Spleen (tissue), 7 donors: ENCODE results near the gene VWF.

ENCODE experiments used
- POLR2A ChIP-seq, 3 donors: fragments of 450-650 bp; IDR thresholded peaks; one replicate each; pipeline ENCODE4 v1.5.1; 2017; ENCODE audit warnings: antibody characterized with exemption in 3 of 3, mild to moderate bottlenecking in 1 of 3
- TF ChIP-seq, protein P1 (sequence below), 11 experiments: fragments of 200-600 bp in 7 of 11; fragments of 450-650 bp in 4 of 11; sonication (generic) in 4 of 11; IDR thresholded peaks in 8 of 11; conservative IDR thresholded peaks in 3 of 11; 1 replicate in 7 of 11; 2 replicates in 4 of 11; pipeline versions ENCODE4 v1.4.0 to v1.8.0; 2016 to 2021; ENCODE audit warnings: antibody characterized with exemption in 11 of 11, inconsistent platforms in 4 of 11, mild to moderate bottlenecking in 1 of 11
- donor health status: DM: no; HTN: no; CAD: no; lungs with moderate emphysema.
- donor health status: DM: no; HTN: no; CAD: no.
- donor health status: DM: no; HTN: no; CAD: no.

DNA sequence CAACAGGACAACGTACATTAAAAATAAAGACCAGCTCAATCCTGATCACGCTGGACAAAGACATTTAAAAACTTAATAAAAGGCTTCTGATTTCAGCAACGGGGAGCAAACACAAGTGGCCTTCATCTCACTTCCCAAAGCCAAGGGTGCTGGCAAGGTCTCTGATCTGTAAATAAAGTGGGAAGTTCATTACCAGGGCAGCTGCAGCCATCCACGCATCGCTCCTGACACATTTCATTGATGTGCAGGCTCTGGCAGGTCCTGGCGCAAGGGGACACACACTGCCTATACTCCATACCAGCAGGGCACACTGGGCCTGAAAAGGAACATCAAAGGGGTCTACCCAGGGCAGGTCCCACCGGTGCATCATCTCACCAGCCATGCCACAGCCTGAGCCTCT lies 51.0 kb downstream of the VWF start:
- no peak for TF ChIP-seq POLR2A (IDR thresholded peaks at IDR 0.05)
- TF ChIP-seq, protein P1, sequence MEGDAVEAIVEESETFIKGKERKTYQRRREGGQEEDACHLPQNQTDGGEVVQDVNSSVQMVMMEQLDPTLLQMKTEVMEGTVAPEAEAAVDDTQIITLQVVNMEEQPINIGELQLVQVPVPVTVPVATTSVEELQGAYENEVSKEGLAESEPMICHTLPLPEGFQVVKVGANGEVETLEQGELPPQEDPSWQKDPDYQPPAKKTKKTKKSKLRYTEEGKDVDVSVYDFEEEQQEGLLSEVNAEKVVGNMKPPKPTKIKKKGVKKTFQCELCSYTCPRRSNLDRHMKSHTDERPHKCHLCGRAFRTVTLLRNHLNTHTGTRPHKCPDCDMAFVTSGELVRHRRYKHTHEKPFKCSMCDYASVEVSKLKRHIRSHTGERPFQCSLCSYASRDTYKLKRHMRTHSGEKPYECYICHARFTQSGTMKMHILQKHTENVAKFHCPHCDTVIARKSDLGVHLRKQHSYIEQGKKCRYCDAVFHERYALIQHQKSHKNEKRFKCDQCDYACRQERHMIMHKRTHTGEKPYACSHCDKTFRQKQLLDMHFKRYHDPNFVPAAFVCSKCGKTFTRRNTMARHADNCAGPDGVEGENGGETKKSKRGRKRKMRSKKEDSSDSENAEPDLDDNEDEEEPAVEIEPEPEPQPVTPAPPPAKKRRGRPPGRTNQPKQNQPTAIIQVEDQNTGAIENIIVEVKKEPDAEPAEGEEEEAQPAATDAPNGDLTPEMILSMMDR (IDR thresholded peaks at IDR 0.05 in 8 of 11, conservative IDR thresholded peaks at IDR 0.05 in 3 of 11): no peak
